NCI-H69 (cell line): ENCODE measurements around the gene NEO1.

Source experiments
- DNase-seq: peaks from one replicate; lab custom pipeline; 2025; lab: John Stamatoyannopoulos, UW

Gene NEO1

DNA sequence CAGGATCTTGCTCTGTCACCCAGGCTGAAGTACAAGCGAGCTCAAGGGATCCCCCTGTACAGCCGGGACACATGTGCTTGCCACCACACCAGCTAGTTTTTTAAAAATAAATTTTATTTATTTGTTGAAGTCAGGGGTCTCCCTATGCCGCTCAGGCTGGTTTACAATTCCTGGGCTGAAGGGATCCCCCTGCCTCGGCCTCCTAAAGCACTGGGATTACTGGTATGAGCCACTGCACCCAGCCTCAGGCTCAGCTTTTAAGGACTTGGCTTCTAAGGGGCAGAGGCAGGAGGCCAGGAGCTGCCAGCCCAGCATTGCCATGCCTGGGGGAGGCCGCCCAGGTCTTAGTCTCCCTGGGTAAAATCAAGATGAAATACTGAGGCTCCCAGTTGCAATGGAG is 279.2 kb downstream of the NEO1 start:
- no peak for DNase-seq

DNA sequence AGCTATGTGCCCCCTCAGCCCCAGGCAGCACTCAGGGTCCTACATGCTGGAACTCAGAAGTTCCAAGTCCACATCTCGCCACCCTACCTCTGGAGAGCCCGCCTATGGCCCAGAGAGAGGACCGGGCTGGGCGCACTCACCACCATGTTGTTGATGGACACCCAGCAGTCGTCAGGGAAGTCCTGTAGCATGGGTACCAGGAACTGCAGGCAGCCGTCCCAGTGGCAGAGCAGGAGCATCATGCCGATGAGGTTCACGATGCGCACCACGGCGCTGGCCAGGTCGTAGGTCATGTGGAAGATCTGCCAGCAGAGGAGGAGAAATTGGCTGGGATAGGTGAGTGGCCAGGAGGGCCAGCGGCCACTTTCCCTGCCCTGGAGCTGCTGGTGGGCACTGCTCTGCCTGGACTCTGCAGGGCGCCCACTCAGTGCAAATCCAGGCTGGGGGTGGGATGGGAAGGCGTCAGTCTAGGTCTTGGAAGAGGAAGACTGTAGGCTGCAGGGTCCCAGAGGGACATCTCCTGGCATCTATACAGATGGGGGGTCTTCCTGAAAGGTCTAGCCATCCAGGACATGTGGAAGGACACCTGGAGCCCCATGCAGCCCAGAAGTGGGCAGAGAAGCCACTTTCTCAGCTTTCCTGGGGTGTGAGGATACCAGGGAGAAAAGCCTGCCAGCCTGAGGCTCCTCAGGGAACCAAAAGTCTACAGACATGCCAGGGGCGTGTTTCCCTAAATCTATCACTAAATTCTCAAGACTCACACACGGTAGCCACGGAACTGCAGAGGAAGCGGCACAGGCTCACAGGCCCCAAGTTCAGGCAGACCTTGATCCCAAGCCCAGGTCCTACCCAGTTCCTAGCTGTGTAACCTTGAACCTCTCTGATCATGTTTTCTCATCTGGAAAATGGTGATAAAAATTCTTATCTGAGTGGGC is 280.0 kb downstream of the NEO1 start:
- DNase-seq, result no peak

DNA sequence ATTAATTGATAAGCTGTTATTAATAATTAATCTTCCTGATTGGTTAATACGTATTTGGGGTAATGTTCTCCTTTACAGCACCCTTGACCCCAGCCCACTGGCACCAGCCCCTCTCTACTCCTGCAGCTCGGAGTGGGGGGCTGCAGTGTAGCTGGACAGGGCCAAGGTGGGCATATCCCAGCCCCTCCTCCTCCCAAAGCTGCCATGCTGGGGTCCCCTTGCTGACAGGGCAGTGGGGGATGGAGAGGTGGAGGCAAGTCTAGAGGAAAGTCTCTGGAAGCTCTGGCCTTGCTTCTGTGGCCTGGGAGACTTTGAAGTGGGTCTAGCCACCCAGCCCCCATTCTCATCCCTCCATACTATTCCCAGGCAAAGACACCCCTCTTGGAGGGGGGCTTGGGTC is 280.7 kb downstream of the NEO1 start:
- DNase-seq, result no peak

GRCh38 chr15:73334086-73334485 is 281.8 kb downstream of the NEO1 start:
- DNase-seq, result no peak

DNA sequence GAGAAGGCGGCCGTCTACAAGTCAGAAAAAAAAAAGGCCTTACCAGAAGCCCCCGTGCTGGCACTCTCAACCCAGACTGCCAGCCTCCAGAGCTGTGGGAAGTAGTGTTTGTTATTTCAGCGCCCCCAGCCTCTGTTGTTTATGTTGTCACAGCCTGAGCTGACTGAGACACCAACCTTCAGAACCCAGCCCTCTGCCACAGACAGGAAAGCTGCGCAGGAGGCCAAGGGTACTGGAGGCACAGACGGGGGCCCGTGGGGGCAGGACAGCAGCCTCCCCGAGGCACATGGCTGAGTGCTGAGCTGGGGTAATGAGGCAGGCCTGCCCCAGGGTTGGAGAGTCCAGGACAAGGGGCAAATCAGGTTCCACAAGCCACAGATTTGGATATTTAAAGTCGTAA is 282.8 kb downstream of the NEO1 start:
- DNase-seq, result no peak

GRCh38 chr15:73335471-73335870 is 283.2 kb downstream of the NEO1 start:
- no peak for DNase-seq

DNA sequence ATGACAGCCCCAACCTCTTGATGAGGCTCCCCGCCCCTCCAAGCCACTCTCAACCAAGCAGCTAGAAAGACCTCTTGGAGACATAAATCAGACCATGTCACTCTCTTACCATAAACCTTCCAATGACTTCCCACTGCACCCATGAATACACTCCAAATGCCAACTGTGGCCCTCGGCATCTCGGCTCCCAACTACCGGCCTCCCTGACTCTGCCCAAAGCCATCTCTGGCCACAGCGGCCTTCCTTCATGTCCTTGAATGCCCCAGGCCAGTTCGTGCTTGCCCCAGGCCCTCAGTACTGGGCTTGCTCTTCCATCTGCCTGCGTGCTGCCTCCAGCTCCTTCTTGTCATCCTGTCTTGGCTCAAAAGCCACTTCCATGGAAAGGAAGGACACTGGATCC is 284.5 kb downstream of the NEO1 start:
- DNase-seq, result no peak

DNA sequence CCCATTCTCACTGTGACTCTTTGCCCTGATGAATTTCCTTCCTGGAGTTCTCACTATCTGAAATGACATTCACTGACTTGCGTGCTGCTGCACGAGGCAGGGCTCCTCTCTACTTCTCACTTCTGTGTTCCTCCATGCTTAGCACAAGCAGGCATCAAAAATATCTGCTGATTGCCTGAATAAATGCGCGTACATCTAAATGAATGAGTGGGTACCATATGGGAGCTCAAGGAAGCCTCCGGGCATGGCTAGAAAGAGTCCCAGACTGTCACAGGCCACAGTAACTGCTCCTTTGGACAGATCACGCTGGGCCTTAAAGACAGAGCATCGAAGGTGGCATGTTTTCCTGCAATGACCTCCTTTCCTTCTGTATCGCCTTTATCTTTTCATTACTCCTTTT is 284.9 kb downstream of the NEO1 start:
- DNase-seq, result no peak

GRCh38 chr15:73338058-73338457 is 285.8 kb downstream of the NEO1 start:
- DNase-seq, result peak; percentile 61

- no peak for DNase-seq
Measured at GRCh38 chr15:73338606-73339374, 286.5 kb downstream of the NEO1 start.

- DNase-seq, result no peak
Measured at GRCh38 chr15:73340502-73341192, 288.4 kb downstream of the NEO1 start.

GRCh38 chr15:73341886-73342600 is 289.8 kb downstream of the NEO1 start:
- peak; percentile 9 for DNase-seq

GRCh38 chr15:73344056-73344455 is 291.8 kb downstream of the NEO1 start:
- no peak for DNase-seq

DNA sequence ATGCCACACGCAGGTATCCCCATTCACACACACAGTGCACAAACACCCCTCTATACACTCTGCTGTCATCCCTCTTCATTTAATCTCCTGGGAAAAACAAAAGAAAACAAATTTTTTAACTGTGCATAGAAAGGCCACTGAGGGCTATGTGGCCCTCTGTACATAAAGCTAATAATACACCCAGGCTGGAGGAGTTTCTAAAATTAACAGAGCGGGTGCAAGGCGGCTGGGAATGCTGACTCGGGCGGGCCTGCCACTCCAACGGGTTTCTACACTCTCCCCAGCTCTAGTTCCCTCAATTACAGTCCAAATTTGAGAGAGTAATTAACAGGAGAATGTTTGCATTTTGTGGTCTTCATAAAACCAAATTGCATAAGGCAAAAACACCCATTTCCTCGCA is 293.4 kb downstream of the NEO1 start:
- DNase-seq, result peak; percentile 88

DNA sequence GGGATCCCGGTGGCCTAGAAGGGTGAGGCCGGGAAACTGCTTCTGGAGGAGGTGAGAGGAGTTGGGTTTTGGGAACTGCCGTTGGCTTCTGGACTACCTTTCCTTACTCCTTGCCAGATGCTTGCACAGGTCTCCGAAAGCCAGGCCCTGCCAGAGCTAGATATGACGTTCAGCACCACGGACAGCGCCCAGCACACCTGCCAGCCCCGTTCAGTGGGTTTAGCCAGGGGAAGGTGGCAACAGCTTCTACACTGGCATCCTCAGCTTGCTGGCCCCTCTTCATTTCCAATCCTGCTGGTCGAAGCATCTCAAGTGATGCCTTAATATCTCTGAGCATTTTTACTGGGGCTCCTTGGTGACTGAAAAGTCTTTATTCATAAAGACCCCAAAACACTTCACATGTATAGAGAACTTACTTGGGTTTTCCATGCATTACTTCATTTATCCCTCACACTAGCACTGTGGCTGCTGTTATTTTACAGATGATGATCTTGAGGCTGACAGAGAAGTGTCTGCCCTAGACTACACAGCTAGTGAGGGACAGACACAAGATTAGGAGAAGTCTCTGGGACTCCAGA is 294.6 kb downstream of the NEO1 start:
- DNase-seq, result no peak

GRCh38 chr15:73349191-73349590 is 296.9 kb downstream of the NEO1 start:
- DNase-seq, result no peak

- DNase-seq, result no peak
Measured at GRCh38 chr15:73352082-73352481, 299.8 kb downstream of the NEO1 start.

- peak; percentile 58 for DNase-seq
Measured at GRCh38 chr15:73353734-73354133, 301.5 kb downstream of the NEO1 start.

- no peak for DNase-seq
Measured at GRCh38 chr15:73354241-73354640, 302.0 kb downstream of the NEO1 start.
